MM.1S (cell line): ENCODE measurements around the gene BCAP31.

ENCODE experiments used
- EZH2 ChIP-seq: fragments of 300-600 bp; sonication (generic); optimal IDR thresholded peaks from 2 replicates; pipeline ENCODE3; 2017; ENCODE audit warnings: low read depth, mild to moderate bottlenecking, antibody characterized with exemption, low read length, mixed read lengths
- EZH2phosphoT487 ChIP-seq: fragments of 300-600 bp; sonication (generic); IDR thresholded peaks from 2 replicates; pipeline ENCODE4 v1.6.1; 2018; ENCODE audit warnings: antibody characterized with exemption, low read length
- TF ChIP-seq, protein P1 (sequence below): fragments of 300-600 bp; sonication (generic); IDR thresholded peaks from 2 replicates; pipeline ENCODE4 v1.5.1; 2016; ENCODE audit warnings: antibody characterized with exemption, low read length, mixed read lengths

- no peak for TF ChIP-seq EZH2phosphoT487
- TF ChIP-seq, protein P1, sequence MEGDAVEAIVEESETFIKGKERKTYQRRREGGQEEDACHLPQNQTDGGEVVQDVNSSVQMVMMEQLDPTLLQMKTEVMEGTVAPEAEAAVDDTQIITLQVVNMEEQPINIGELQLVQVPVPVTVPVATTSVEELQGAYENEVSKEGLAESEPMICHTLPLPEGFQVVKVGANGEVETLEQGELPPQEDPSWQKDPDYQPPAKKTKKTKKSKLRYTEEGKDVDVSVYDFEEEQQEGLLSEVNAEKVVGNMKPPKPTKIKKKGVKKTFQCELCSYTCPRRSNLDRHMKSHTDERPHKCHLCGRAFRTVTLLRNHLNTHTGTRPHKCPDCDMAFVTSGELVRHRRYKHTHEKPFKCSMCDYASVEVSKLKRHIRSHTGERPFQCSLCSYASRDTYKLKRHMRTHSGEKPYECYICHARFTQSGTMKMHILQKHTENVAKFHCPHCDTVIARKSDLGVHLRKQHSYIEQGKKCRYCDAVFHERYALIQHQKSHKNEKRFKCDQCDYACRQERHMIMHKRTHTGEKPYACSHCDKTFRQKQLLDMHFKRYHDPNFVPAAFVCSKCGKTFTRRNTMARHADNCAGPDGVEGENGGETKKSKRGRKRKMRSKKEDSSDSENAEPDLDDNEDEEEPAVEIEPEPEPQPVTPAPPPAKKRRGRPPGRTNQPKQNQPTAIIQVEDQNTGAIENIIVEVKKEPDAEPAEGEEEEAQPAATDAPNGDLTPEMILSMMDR = no peak
- TF ChIP-seq EZH2 = no peak
Observed at GRCh38 chrX:153685751-153686696, 38.2 kb downstream of the BCAP31 start.
